Cardiac muscle cell (in vitro differentiated cells and primary cell): ENCODE measurements around the gene SEZ6L2. TPM values are rescaled to one million over a fixed set of nuclear protein-coding genes. Genes with fewer than 3 reads are reported as not detected.

Source experiments
- DNase-seq, 2 donors: peaks; one replicate each; pipeline versions ENCODE4 v3.0.0 to v3.0.0-alpha.2; 2010 to 2017; ENCODE audit warnings: low read depth in 1 of 2, low spot score in 1 of 2
- H3K27ac ChIP-seq: fragments of 200-600 bp; sonication (generic); 2 replicates; pipeline ENCODE4 v1.5.1; 2016
- H3K27me3 ChIP-seq: fragments of 200-600 bp; sonication (generic); 2 replicates; pipeline ENCODE4 v1.6.0; 2016; ENCODE audit warnings: control low read depth
- H3K36me3 ChIP-seq: fragments of 200-600 bp; sonication (generic); 2 replicates; pipeline ENCODE4 v1.5.1; 2016; ENCODE audit warnings: control low read depth
- H3K4me1 ChIP-seq: fragments of 200-600 bp; sonication (generic); 2 replicates; pipeline ENCODE4 v1.8.1; 2017; ENCODE audit warnings: low read depth, mild to moderate bottlenecking, mixed run types
- H3K4me3 ChIP-seq: fragments of 200-600 bp; sonication (generic); 2 replicates; pipeline ENCODE4 v1.5.1; 2016; ENCODE audit warnings: mild to moderate bottlenecking
- H3K9me3 ChIP-seq: fragments of 200-600 bp; sonication (generic); 2 replicates; pipeline ENCODE4 v1.5.1; 2017; ENCODE audit warnings: low read depth, mild to moderate bottlenecking, control low read depth
- polyA plus RNA-seq: library from polyadenylated mRNA; unstranded; fragments of >200 nt; fragmentation: Nextera tagmentation; extraction: Ambion mirVana; gene quantifications from 2 replicates; pipeline ENCODE4 v1.2.1, GENCODE V29; 2016
- total RNA-seq: library from RNA; depleted of rRNA; stranded (reverse); fragments of >200 nt; gene quantifications from 2 replicates; pipeline ENCODE4 v1.2.3, GENCODE V29; 2016
- TF ChIP-seq, protein P1 (sequence below): IDR thresholded peaks from 2 replicates; pipeline ENCODE4 v1.5.1; 2012; ENCODE audit warnings: low read depth, mild to moderate bottlenecking, low read length

The SEZ6L2 gene
- total and polyA plus RNA-seq, 2 experiments from 2014 or later = 5.8 to 21.1 TPM

DNA sequence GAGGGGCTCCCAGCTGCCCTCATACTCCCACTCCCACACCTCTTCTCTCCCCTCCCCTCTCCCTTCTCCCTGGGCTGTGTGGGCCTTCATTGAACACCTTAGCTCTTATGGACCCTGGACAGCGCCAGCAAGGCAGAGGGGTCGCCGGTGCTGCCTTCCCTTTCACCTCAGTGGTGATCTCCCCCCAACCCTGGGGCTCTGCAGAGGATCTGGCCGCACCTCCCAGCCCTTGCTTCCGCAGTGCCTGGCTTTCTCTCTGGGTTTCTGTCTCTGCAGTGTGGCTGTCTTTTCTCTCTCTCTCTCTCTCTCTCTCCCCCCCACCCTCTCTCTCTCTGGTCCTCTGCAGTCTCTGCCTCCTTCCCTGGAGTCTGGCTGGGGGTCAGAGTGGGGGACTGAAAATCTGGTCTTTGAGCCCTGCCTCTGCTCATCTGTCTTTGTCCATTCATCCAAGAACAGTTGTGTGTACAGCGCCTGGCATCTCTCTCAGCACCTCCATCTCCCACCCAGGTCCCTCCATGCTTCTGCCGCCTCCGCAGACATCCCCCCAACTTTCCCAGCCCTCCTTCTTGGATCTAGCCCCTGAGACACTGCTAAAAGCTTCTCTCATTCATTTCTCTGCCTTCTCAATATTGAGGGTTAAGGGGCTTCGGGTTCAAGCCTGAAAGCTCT, 1.1 kb downstream of the SEZ6L2 start:
- Histone ChIP-seq H3K36me3 (no peaks in the 10 kb centered on the region), H3K9me3 (no peaks in the 10 kb centered on the region), H3K4me3 (peak overlapping the region; percentile 36), H3K27me3 (no peaks in the 10 kb centered on the region), H3K4me1 (peaks cover 4% of the 10 kb centered on the region), H3K27ac (no peak overlapping the region)
- TF ChIP-seq, protein P1, sequence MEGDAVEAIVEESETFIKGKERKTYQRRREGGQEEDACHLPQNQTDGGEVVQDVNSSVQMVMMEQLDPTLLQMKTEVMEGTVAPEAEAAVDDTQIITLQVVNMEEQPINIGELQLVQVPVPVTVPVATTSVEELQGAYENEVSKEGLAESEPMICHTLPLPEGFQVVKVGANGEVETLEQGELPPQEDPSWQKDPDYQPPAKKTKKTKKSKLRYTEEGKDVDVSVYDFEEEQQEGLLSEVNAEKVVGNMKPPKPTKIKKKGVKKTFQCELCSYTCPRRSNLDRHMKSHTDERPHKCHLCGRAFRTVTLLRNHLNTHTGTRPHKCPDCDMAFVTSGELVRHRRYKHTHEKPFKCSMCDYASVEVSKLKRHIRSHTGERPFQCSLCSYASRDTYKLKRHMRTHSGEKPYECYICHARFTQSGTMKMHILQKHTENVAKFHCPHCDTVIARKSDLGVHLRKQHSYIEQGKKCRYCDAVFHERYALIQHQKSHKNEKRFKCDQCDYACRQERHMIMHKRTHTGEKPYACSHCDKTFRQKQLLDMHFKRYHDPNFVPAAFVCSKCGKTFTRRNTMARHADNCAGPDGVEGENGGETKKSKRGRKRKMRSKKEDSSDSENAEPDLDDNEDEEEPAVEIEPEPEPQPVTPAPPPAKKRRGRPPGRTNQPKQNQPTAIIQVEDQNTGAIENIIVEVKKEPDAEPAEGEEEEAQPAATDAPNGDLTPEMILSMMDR = no peak
- DNase-seq = peak in 1 of 2 donors; percentile 60

DNA sequence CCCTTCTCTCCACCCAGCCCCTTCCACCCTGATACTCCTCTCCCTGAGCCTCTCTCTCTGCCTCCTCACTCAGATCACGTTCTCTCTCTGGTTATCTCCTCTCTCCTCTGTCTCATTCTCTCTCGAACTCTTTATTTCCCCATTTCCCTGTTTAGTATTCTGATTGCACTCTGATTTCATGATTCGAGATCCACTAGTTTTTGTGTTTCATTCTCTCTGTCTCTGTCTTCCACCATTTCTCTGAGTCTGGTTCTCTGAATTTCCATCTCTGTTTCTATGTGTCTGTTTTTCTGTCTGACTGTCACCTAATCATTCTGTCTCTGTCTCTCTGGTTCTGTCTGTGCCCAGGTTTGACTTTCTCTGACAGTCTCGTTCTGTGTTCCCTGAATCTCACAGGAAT, 2.0 kb downstream of the SEZ6L2 start:
- Histone ChIP-seq H3K9me3 (no peaks in the 10 kb centered on the region), H3K27me3 (no peaks in the 10 kb centered on the region), H3K27ac (no peak overlapping the region), H3K4me1 (peaks cover 4% of the 10 kb centered on the region), H3K36me3 (no peaks in the 10 kb centered on the region), H3K4me3 (no peak overlapping the region)
- TF ChIP-seq, protein P1 = no peak
- DNase-seq = no peak

DNA sequence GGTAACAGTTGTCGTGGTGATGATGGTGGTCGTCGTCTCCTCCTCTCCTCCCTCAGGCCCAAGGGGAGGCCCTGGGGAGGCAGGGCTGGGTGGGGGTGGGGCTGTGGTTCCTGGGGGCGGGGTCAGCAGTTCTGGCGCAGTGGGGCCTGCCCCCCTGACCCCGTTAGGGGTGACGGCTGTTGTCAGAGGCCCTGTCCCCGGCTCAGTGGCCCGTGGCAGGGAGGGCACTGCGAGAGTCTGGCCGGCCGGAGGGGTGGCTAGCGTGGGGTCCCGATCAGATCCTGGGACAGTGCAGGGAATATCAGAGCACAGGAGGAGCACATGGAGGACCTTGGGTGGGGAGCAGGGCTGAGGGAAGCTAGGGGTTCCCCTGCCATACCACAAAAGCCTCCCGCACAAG, 2.5 kb downstream of the SEZ6L2 start:
- no peak overlapping the region for H3K27ac ChIP-seq
- no peak for DNase-seq
- no peaks in the 10 kb centered on the region for H3K36me3 ChIP-seq
- H3K4me1 ChIP-seq = peaks cover 4% of the 10 kb centered on the region
- no peaks in the 10 kb centered on the region for H3K27me3 ChIP-seq
- no peaks in the 10 kb centered on the region for H3K9me3 ChIP-seq
- H3K4me3 ChIP-seq = no peak overlapping the region
- TF ChIP-seq, protein P1 = no peak

DNA sequence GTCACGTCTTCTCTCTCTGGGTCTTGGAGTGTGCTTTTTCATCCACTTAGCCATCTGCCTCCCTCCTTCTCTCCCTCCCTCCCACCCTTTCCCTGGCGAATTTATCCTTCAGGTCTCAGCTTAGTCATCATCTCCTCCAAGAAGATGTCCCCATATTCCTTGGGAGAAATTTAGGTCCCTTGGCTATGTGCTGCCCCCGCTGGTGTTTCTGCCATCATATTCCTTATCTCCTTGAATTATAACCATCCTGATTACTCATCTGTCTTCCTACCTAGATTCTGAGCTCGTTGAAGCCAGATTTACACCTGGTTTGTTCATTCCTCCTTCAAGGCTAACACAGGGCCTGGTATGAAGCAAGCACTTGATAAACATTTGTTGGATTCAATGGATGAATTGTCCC, 5.0 kb downstream of the SEZ6L2 start:
- H3K27me3 ChIP-seq = no peaks in the 10 kb centered on the region
- no peaks in the 10 kb centered on the region for H3K36me3 ChIP-seq
- TF ChIP-seq, protein P1 = no peak
- H3K27ac ChIP-seq = no peak overlapping the region
- DNase-seq = no peak
- peaks cover 4% of the 10 kb centered on the region for H3K4me1 ChIP-seq
- H3K9me3 ChIP-seq = no peaks in the 10 kb centered on the region
- no peak overlapping the region for H3K4me3 ChIP-seq

DNA sequence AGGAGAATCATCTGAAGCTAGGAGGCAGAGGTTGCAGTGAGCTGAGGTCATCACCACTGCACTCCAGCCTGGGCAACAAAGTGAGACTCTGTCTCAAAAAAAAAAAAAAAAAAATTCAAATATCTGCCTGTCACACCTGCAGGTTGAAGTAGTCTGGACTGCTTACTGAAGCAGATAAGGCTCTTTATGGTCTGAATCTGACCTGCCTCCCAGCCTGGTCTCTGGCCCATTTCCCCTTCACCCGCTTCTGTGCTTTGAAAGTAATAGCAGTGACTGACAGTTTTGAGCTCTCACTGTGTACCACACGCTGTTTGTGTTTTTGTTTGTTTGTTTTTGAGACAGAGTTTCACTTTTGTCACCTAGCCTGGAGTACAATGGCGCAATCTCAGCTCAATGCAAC, 5.8 kb downstream of the SEZ6L2 start:
- TF ChIP-seq, protein P1 = no peak

More for the DNA sequence above, 5.8 kb downstream of the SEZ6L2 start:
- DNase-seq = no peak
- Histone ChIP-seq H3K27ac (no peak overlapping the region), H3K4me3 (no peak overlapping the region), H3K9me3 (no peaks in the 10 kb centered on the region), H3K27me3 (no peaks in the 10 kb centered on the region), H3K36me3 (no peaks in the 10 kb centered on the region), H3K4me1 (peaks cover under 1% of the 10 kb centered on the region)
